HG02943 (cell line): ENCODE data around the gene MTUS2.

Source experiments
- ATAC-seq: cut with Tn5 transposase; IDR thresholded peaks from one replicate; pipeline ENCODE4 v1.9.1; 2021; ENCODE audit warnings: mild to moderate bottlenecking, low read depth, moderate library complexity; ENCODE audit not compliant: unreplicated experiment

Gene MTUS2

GRCh38 chr13:29494520-29494919 is 674.4 kb downstream of the MTUS2 start:
- ATAC-seq, result no peak

- ATAC-seq, result peak; percentile 63
Observed at GRCh38 chr13:29496241-29496712, 676.1 kb downstream of the MTUS2 start.

DNA sequence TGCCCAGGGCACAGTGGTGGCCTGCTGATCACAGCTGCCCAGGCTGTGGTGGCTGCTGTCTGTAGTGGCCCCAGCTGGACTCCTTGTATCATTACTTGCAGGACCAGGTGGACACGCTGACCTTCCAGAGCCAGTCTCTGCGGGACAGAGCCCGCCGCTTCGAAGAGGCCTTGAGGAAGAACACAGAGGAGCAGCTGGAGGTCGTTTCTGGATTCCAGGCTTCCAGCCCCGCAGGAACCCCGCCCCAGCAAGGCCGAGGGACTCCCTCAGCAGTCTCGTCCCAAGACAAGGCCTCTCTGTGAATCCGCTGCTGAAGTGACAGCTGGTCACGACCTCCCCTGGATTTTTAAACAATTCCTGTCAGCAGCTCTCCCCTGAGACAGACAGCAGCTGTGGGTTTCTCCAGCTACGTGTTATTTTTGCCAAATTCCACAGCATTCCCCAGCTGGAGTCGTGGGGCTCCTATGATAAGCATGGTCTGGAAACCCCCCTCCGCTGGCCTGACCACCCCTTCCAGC is 677.1 kb downstream of the MTUS2 start:
- no peak for ATAC-seq

- no peak for ATAC-seq
Observed at GRCh38 chr13:29498426-29499040, 678.4 kb downstream of the MTUS2 start.

- no peak for ATAC-seq
Observed at GRCh38 chr13:29499506-29500165, 679.5 kb downstream of the MTUS2 start.

- ATAC-seq, result no peak
Observed at GRCh38 chr13:29500386-29500785, 680.2 kb downstream of the MTUS2 start.

- ATAC-seq, result no peak
Observed at GRCh38 chr13:29501674-29502073, 681.5 kb downstream of the MTUS2 start.

GRCh38 chr13:29502391-29503008 is 682.4 kb downstream of the MTUS2 start:
- no peak for ATAC-seq

DNA sequence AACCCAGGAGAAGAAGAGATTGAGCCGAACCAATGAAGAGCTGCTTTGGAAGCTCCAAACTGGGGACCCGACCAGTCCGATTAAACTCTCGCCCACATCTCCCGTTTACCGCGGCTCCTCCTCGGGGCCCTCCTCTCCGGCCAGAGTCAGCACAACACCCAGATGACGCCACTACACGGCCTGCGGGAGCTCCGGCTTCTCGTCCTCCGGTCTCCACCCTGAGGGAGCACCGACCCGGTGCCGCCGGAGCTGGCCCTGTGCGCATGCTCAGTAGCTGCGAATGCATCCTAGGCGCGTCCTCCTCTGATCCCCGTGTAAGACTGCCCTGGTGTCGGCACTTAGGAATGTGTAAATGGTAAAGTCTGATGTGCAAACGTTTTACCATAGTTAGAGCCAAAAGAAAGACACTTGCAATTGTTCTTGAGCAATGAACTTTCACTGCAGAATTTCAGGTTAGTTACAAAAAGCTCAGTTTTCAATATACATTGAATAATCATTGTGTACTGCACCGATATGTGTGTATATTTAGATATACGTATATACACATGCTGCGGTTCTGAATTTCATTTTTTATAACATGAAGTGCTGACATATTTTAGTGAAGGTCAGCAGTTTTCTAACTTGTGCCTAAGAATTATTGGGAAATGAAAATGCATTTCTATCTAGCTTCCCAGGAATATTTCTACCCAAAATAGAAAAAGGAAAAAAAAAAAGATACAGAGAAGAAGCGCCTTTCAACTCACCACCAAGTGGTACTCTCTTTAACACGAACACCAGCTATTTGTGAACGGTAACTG is 683.1 kb downstream of the MTUS2 start:
- no peak for ATAC-seq

GRCh38 chr13:29504691-29505090 is 684.6 kb downstream of the MTUS2 start:
- ATAC-seq, result no peak

DNA sequence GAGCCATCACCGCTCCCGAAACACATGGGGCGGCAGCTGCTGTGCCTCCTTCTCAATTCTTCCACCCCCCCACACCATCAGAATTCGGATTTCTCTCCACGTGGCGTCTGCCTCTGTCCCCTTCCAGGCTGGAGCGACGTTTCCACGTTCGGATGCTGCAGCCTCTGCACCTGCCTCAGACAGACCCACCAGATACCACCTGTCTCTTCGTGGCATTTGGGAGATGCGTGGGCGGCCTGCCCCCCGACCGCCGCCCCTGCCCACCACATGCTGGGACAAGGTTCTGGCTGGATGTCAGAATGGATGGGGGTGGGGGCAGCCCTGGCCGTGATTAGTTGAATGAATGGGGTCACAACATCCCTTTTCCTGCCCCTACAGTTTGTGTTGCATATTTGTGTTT is 685.4 kb downstream of the MTUS2 start:
- ATAC-seq, result no peak

DNA sequence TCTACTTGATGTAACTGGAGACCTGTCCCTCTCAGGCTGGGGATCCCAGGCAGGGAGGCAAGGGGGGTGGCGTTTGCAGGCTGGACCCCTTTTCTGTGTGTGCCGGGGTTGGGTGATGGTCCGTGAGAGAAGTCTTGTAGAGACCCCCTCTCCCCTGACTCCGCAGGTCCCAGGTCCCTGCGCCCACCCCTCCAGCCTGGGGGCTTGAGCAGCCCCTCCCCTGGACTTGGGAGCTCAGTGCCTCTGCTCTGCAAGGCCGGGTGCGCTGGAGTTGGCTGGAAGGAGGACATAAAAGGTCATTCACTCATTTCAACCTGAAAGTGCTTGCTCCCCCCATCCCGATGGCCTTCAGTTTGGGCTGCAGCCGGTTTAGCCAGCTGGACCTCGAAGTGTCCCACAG is 685.8 kb downstream of the MTUS2 start:
- no peak for ATAC-seq

GRCh38 chr13:29507356-29507755 is 687.2 kb downstream of the MTUS2 start:
- ATAC-seq, result no peak

- ATAC-seq, result peak; percentile 67
Observed at GRCh38 chr13:29508130-29508875, 688.2 kb downstream of the MTUS2 start.

DNA sequence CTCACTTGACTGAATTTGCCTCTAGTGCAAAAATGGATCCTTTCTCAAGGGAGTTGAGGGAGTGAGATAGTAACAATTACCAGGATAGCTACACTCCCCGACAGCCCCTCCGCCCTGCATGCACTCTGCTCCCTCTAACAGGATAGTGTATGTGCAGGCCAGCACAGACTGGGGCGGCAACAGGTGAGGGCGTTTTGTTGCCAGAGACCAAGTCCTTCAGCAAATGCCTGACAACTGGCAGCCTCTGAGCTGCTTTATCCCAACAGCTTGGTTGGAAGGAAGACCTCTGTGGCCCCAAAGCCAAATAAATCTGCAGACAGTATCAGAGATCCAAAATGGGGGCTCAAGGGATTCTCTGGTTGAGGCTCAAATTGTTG is 688.7 kb downstream of the MTUS2 start:
- ATAC-seq, result no peak

DNA sequence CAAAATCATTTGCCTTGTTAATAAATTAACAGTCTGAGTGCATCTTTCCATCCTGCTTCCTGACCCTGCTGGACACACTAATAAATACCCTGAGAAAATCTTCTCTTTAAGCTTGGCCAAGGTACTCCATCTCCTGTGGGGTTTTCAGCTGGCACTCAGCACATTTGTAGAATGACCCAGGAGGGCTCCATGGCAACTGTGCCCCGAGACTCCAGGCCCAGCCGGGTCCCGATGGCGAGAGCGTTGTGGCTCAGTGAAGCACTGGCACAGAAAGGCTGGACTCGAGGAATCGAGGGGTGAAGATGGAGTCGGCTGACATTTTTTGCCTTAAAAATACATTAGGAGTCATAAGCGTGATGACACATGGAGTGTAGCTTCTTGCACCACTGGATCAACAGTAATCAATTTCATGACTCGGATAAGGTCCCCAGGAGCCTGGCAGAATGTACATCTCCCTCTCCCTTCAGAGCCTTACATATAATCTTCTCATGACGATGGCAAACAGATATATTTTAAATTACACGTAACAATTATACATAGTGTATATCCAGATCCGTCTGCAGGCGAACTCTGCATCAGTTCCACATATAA is 690.0 kb downstream of the MTUS2 start:
- no peak for ATAC-seq

- no peak for ATAC-seq
Observed at GRCh38 chr13:29510651-29511084, 690.5 kb downstream of the MTUS2 start.

GRCh38 chr13:29511106-29511796 is 691.1 kb downstream of the MTUS2 start:
- ATAC-seq, result no peak

DNA sequence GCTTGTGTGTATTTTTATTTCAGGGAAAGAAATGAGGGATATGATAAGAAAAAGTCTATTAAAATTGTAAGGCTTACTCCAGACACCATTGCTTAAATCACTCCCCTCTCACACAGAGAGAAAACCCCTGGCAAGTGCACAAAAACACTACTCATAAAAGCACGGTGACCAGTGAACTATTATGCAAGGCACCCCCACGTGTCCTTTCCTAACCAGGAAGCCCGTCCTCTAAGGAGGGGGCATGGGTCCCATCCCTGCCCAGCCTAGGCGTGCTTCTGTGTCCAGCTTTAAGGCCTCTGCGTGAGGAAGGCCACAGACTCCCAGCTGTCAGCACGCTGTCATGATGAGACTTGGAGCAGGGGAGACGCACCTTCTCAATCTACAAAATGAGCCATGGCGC is 691.8 kb downstream of the MTUS2 start:
- no peak for ATAC-seq
